ELF-1 (cell line): ENCODE measurements around the gene ANKS3.

Experiments used
- DNase-seq: peaks from one replicate; pipeline ENCODE4 v3.0.0-alpha.2; 2016; ENCODE audit warnings: low read depth, low spot score

Gene ANKS3

GRCh38 chr16:4684763-4685162 is 49.3 kb downstream of the ANKS3 start:
- no peak for DNase-seq

DNA sequence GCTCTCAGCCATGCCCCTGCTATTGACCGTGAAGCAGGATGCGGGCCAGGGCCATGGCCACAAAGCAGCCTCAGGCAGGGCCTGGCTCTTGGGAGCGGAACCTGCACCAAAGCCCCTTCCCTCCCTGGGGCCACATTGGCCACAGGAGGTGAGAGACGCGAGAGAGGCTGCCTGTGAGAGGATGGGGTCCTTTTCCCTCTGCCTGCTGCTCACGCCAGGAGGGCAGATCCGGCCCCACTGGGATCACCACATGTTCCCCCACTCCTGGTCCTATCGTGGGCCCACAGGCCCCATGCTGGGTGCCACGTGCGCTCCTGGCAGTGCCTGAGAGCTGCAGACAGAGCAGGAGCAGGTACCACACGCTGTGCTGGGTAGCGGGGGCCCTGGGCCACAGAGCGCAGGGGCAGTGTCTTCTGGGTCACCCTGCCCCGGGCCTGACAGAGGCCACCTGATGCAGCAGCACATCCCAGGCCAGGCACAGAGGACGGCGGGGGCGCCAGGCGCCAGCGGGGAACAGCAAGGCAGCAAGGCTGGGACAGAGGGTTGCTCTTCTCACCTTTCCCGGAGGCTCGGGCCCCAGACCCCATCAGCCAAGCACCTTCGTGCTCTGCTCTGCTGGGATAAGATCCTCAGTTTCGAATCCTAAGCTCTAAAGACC is 49.9 kb downstream of the ANKS3 start:
- DNase-seq: no peak

GRCh38 chr16:4683255-4684057 is 50.6 kb downstream of the ANKS3 start:
- DNase-seq: no peak

DNA sequence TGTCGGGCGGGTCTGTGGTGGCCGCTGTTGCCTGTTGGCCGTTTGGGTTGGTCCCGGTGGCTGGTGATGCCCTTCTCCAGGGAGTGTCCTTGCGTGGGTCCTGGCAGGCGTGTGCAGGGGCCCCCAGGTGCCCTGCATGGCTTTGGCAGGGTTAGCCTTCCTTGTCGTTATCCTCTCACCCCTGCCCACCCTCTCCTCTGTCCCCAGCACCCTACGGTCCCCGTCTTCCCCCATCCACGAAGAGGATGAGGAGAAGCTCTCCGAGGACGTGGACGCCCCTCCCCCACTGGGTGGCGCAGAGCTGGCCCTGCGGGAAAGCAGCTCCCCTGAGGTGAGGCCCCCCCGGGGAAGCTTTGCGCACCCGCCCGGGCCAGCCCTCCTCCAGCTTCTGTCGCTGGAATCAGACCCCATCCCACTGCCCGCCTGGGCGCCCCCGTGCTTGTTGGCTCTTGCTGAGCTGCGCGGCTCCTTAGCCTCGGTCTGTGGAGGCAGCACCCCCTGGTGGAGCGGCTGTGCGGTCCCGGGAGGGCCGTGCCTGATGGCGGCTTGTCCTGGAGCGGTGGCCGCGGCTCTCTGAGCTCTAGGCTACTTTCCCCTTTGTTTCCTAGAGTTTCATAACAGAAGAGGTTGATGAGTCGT is 51.3 kb downstream of the ANKS3 start:
- DNase-seq: peak; percentile 85

DNA sequence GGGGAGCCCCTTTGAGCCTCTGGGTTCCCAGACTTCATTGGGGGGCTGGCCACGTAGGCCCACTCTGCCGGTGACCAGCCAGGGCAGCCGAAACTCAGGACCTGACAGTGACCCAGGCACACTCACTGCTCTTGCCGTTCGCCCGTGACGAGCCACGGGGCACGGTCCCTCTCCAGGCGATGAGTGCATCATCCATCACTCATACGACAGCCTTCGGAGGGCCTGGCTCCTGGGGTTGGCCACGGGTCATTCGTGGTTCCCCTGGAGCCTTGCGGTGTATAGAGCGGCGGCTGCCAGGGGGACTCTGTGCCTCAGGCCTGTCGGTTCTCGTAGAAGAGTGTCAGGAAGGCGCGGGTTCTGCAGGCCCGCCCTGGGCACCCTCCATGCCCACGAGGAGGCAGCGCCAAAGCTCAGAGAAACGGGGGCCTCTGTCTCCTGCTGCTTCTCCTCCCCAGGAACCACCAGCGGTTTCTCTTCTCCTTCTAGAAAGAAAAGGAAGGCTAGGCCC is 51.9 kb downstream of the ANKS3 start:
- DNase-seq: no peak

- no peak for DNase-seq
Observed at GRCh38 chr16:4681471-4682083, 52.5 kb downstream of the ANKS3 start.

- no peak for DNase-seq
Observed at GRCh38 chr16:4680673-4681470, 53.2 kb downstream of the ANKS3 start.

- DNase-seq: no peak
Observed at GRCh38 chr16:4679850-4680636, 54.0 kb downstream of the ANKS3 start.

DNA sequence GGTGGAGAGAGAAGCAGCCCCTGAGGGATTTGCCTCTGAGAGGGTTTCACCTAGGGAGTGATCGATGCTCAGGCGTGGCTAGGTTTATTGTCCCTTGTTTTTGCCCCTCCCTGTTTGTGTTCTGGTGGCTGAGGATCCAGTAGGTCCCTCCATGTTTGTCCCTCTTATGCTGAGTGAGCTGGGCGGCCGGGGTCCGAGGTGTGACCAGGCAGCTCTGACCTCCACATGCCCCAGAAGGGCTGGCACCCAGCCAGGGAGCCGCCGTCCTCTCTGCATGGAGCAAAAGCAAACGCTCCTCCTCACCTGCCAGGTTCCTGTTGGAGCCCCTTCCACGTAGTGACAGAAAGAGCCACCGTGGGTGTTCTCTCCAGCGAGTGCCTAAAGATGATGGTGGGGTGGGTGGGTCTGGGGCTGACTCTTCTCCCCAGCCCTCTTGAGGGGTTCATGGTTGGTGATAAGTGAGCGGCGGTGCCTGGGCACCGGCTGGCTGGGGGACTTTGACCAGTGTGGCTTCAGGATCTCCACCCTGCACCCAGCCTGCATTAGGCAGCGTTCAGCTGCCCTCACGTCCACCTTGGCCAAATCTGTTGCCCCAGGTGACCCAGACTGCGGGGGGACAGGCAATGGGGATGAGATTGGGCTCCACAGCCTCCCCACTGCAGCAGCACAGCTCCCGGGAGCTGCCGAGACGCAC is 54.8 kb downstream of the ANKS3 start:
- DNase-seq: no peak

DNA sequence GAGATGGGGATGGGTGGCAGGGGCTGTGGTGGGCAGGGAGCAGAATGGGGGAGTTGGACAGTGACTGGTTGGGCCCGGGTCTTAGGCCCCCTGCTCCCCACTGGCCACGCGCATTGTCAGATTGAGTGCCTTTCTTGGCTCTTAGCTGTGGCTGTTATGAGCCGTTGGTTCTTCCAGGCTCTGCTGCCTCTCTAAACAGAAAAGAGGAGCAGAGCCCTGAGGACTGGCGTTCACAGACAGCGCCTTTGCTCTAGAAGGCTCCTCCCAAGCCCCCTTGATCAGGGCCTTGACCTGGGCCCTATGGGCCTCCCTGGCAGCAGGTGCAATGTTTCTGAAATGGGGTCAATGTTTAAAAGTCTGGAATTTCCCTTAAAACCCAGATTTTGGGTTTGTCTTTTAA is 55.5 kb downstream of the ANKS3 start:
- no peak for DNase-seq

- no peak for DNase-seq
Observed at GRCh38 chr16:4677994-4678393, 56.1 kb downstream of the ANKS3 start.

- DNase-seq: no peak
Observed at GRCh38 chr16:4677390-4677789, 56.7 kb downstream of the ANKS3 start.

DNA sequence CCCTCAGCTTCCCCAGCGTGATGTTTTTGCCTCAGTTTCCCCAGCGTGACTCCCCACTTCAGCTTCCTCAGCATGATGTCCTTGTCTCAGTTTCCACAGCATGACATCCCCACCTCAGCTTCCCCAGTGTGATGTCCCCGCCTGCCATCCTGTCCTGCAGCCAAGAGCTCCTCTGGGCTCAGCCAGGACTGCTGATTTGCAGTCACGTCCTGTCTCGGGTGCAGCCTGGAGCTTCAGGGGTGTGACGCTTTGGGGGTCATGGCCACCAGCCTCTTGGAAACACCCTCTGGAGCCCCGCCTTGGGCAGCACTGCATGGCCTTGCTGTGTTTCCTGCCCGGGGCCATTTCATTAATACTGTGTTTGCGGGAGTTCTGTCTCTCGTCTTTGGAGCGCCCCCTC is 57.2 kb downstream of the ANKS3 start:
- no peak for DNase-seq

GRCh38 chr16:4675864-4676786 is 57.9 kb downstream of the ANKS3 start:
- peak; percentile 47 for DNase-seq

- DNase-seq: no peak
Observed at GRCh38 chr16:4674926-4675530, 59.0 kb downstream of the ANKS3 start.

- DNase-seq: peak; percentile 39
Observed at GRCh38 chr16:4673387-4674046, 60.6 kb downstream of the ANKS3 start.

GRCh38 chr16:4668313-4668960 is 65.6 kb downstream of the ANKS3 start:
- no peak for DNase-seq
